Osteoblast (primary cell): ENCODE data around the gene TCF20. TPM values are rescaled to one million over a fixed set of nuclear protein-coding genes. Genes with fewer than 3 reads are reported as not detected.

Experiments used
- DNase-seq: peaks from one replicate; pipeline ENCODE4 v3.0.0; 2011; ENCODE audit warnings: low spot score, mixed read lengths; ENCODE audit not compliant: insufficient read length; ENCODE audit errors: missing footprints
- H2AFZ ChIP-seq: 2 replicates; pipeline ENCODE4 v1.6.0; 2011; ENCODE audit warnings: mild to moderate bottlenecking, low read length
- H3K27ac ChIP-seq: 2 replicates; pipeline ENCODE4 v1.5.1; 2011; ENCODE audit warnings: mild to moderate bottlenecking, low read depth, low read length, moderate library complexity
- H3K27me3 ChIP-seq: 2 replicates; pipeline ENCODE4 v1.6.0; 2012; ENCODE audit warnings: mild to moderate bottlenecking, control low read depth, inconsistent platforms, low read length, moderate library complexity; ENCODE audit not compliant: insufficient read depth
- H3K36me3 ChIP-seq: 2 replicates; pipeline ENCODE4 v1.5.1; 2011; ENCODE audit warnings: mild to moderate bottlenecking, low read length, control low read depth, moderate library complexity; ENCODE audit not compliant: insufficient read depth
- H3K4me1 ChIP-seq: 2 replicates; pipeline ENCODE4 v1.5.1; 2011; ENCODE audit warnings: mild to moderate bottlenecking, low read length, control low read depth, moderate library complexity; ENCODE audit not compliant: insufficient read depth
- H3K4me2 ChIP-seq: 2 replicates; pipeline ENCODE4 v1.6.0; 2011; ENCODE audit warnings: mild to moderate bottlenecking, low read length; ENCODE audit not compliant: insufficient read depth
- H3K4me3 ChIP-seq: fragments of 200-600 bp; sonication (generic); 3 replicates; pipeline ENCODE4 v1.5.1; 2012; ENCODE audit warnings: mild to moderate bottlenecking, low read length, inconsistent platforms; ENCODE audit not compliant: insufficient read depth
- H3K79me2 ChIP-seq: 2 replicates; pipeline ENCODE4 v1.6.0; 2012; ENCODE audit warnings: mild to moderate bottlenecking, low read length, control low read depth, inconsistent platforms; ENCODE audit not compliant: insufficient read depth
- H3K9me3 ChIP-seq: 2 replicates; pipeline ENCODE4 v1.5.1; 2011; ENCODE audit warnings: low read depth, low read length, control low read depth
- H4K20me1 ChIP-seq: 2 replicates; pipeline ENCODE4 v1.6.0; 2012; ENCODE audit warnings: mild to moderate bottlenecking, low read length, control low read depth; ENCODE audit not compliant: insufficient read depth
- CTCF ChIP-seq: IDR thresholded peaks from 2 replicates; pipeline ENCODE4 v1.5.1; 2011; ENCODE audit warnings: mild to moderate bottlenecking, low read depth, low read length, moderate library complexity; ENCODE audit errors: extremely low read depth
- total RNA-seq: library from RNA; depleted of rRNA; stranded (reverse); fragments of >200 nt; gene quantifications from 2 replicates; pipeline ENCODE4 v1.2.3, GENCODE V29; 2012

The TCF20 gene
- total RNA-seq, 1 donor, result 35.1 TPM

GRCh38 chr22:42262964-42263363 is 7.5 kb downstream of the TCF20 start:
- Histone ChIP-seq H4K20me1 (peaks cover 82% of the 10 kb centered on the region), H3K9me3 (no peaks in the 10 kb centered on the region), H3K4me2 (no peak overlapping the region), H3K4me3 (no peak overlapping the region), H3K27ac (no peak overlapping the region), H3K27me3 (no peaks in the 10 kb centered on the region), H3K36me3 (peaks cover 3% of the 10 kb centered on the region), H3K4me1 (peaks cover 4% of the 10 kb centered on the region), H3K79me2 (peaks cover 96% of the 10 kb centered on the region), H2AFZ (no peak overlapping the region)
- TF ChIP-seq CTCF, result no peak
- no peak for DNase-seq

- H4K20me1 ChIP-seq, result peaks cover 93% of the 10 kb centered on the region
- H3K79me2 ChIP-seq, result peaks cover 96% of the 10 kb centered on the region
- H3K4me1 ChIP-seq, result peaks cover 9% of the 10 kb centered on the region
- H2AFZ ChIP-seq, result no peak overlapping the region
- TF ChIP-seq CTCF, result no peak
- no peaks in the 10 kb centered on the region for H3K27me3 ChIP-seq
- H3K4me3 ChIP-seq, result no peak overlapping the region
- peak; percentile 62 for DNase-seq
- peaks cover 3% of the 10 kb centered on the region for H3K36me3 ChIP-seq
- H3K9me3 ChIP-seq, result no peaks in the 10 kb centered on the region
- no peak overlapping the region for H3K4me2 ChIP-seq
- no peak overlapping the region for H3K27ac ChIP-seq
Measured at GRCh38 chr22:42261296-42261695, 9.2 kb downstream of the TCF20 start.

GRCh38 chr22:42258126-42258525 is 12.3 kb downstream of the TCF20 start:
- Histone ChIP-seq H3K27me3 (no peaks in the 10 kb centered on the region), H3K79me2 (peaks cover 86% of the 10 kb centered on the region), H3K4me3 (no peak overlapping the region), H3K4me1 (peaks cover 9% of the 10 kb centered on the region), H3K9me3 (no peaks in the 10 kb centered on the region), H4K20me1 (peaks cover 73% of the 10 kb centered on the region), H3K4me2 (no peak overlapping the region), H3K36me3 (no peaks in the 10 kb centered on the region), H3K27ac (no peak overlapping the region), H2AFZ (no peak overlapping the region)
- no peak for TF ChIP-seq CTCF
- DNase-seq, result peak; percentile 17

- H3K4me2 ChIP-seq, result no peak overlapping the region
Measured at GRCh38 chr22:42257386-42257785, 13.1 kb downstream of the TCF20 start.

More at GRCh38 chr22:42257386-42257785, 13.1 kb downstream of the TCF20 start:
- no peak for TF ChIP-seq CTCF
- Histone ChIP-seq H3K79me2 (peaks cover 84% of the 10 kb centered on the region), H3K4me3 (no peak overlapping the region), H4K20me1 (peaks cover 65% of the 10 kb centered on the region), H3K27ac (no peak overlapping the region), H3K27me3 (no peaks in the 10 kb centered on the region), H2AFZ (no peak overlapping the region), H3K9me3 (no peaks in the 10 kb centered on the region), H3K36me3 (no peaks in the 10 kb centered on the region), H3K4me1 (peaks cover 9% of the 10 kb centered on the region)
- DNase-seq, result peak; percentile 71
